HG03571 (cell line): ENCODE results near the gene HSPA5.
A peak's percentile ranks its signal among the peaks of the same experiment; 100 is the strongest.
"Not testable (repeated sequence)": the region's sequence is repeated elsewhere in the genome, so short reads cannot be mapped to it uniquely, and the experiment has no call there.

ENCODE experiments used
- ATAC-seq: cut with Tn5 transposase; IDR thresholded peaks from one replicate; pipeline ENCODE4 v1.9.1; 2021; ENCODE audit not compliant: unreplicated experiment

The HSPA5 gene

GRCh38 chr9:125194466-125194865 lies 46.7 kb downstream of the HSPA5 start:
- not testable (repeated sequence) for ATAC-seq

GRCh38 chr9:125190361-125190801 lies 50.8 kb downstream of the HSPA5 start:
- no peak for ATAC-seq

- ATAC-seq = peak; percentile 92
These were observed 51.5 kb downstream of the HSPA5 start, which contains the start of gene PPP6C for GRCh38 chr9:125189361-125190289. Gene PPP6C, minus strand, starts transcription at chr9:125189803. Its CDS starts 85 bp downstream, at chr9:125189718.

- ATAC-seq = peak; percentile 19
These were observed 52.2 kb downstream of the HSPA5 start for GRCh38 chr9:125189011-125189360.
